Astrocyte of the cerebellum (primary cell): ENCODE data around the gene NEMP2.

Experiments used
- DNase-seq: peaks from one replicate; pipeline ENCODE4 v3.0.0-alpha.2; 2011; ENCODE audit warnings: low read depth
- H3K4me3 ChIP-seq: 2 replicates; pipeline ENCODE4 v1.5.1; 2011; ENCODE audit warnings: mild to moderate bottlenecking, low read depth, low read length, moderate library complexity
- CTCF ChIP-seq: IDR thresholded peaks from 2 replicates; pipeline ENCODE4 v1.5.1; 2012; ENCODE audit warnings: low read length, low read depth, moderate library complexity, mild to moderate bottlenecking; ENCODE audit errors: missing control alignments
- in situ Hi-C: cut with HindIII; loops from 2 replicates; pipeline ENCODE4 v1.10.0; 2017; ENCODE audit warnings: low sequenced_read_pairs

NEMP2 gene

GRCh38 chr2:190561094-190561493 is 26.6 kb upstream of the NEMP2 start:
- in situ Hi-C loops, result no loop called here
- no peak for DNase-seq
- no peak overlapping the region for H3K4me3 ChIP-seq
- TF ChIP-seq CTCF, result no peak

GRCh38 chr2:190554357-190555006 is 20.0 kb upstream of the NEMP2 start:
- TF ChIP-seq CTCF, result no peak
- in situ Hi-C loops, result no loop called here
- H3K4me3 ChIP-seq, result no peak overlapping the region
- no peak for DNase-seq

GRCh38 chr2:190553254-190553653 is 18.7 kb upstream of the NEMP2 start:
- in situ Hi-C loops, result no loop called here
- no peak for DNase-seq
- H3K4me3 ChIP-seq, result no peak overlapping the region
- no peak for TF ChIP-seq CTCF

- no peak overlapping the region for H3K4me3 ChIP-seq
- no peak for DNase-seq
- no peak for TF ChIP-seq CTCF
- in situ Hi-C loops, result no loop called here
These were observed 17.4 kb upstream of the NEMP2 start for GRCh38 chr2:190551928-190552327.

GRCh38 chr2:190550137-190550536 is 15.6 kb upstream of the NEMP2 start:
- TF ChIP-seq CTCF, result no peak
- in situ Hi-C loops, result no loop called here
- H3K4me3 ChIP-seq, result no peak overlapping the region
- no peak for DNase-seq

- H3K4me3 ChIP-seq, result no peak overlapping the region
- no peak for TF ChIP-seq CTCF
- in situ Hi-C loops, result no loop called here
- DNase-seq, result no peak
These were observed 13.4 kb upstream of the NEMP2 start for GRCh38 chr2:190547886-190548285.
